Right lobe of liver (tissue), 4 donors: ENCODE results near the gene PCDHGC4.

Experiments
- POLR2A ChIP-seq: fragments of 450-650 bp; IDR thresholded peaks from one replicate; pipeline ENCODE4 v1.6.1; 2017; ENCODE audit warnings: antibody characterized with exemption, mild to moderate bottlenecking
- TF ChIP-seq, protein P1 (sequence below), 4 donors: fragments of 200-600 bp in 3 of 4; fragments of 450-650 bp in 1 of 4; IDR thresholded peaks; one replicate each; pipeline versions ENCODE4 v1.5.1 to v1.8.0; 2016 to 2022; ENCODE audit warnings: antibody characterized with exemption in 4 of 4, mild to moderate bottlenecking in 2 of 4
- donor health status: DM: no; HTN: no; CAD: no.
- donor health status: DM: no; HTN: no; CAD: no.
- donor health status: DM: no; HTN: yes; CAD: no.

DNA sequence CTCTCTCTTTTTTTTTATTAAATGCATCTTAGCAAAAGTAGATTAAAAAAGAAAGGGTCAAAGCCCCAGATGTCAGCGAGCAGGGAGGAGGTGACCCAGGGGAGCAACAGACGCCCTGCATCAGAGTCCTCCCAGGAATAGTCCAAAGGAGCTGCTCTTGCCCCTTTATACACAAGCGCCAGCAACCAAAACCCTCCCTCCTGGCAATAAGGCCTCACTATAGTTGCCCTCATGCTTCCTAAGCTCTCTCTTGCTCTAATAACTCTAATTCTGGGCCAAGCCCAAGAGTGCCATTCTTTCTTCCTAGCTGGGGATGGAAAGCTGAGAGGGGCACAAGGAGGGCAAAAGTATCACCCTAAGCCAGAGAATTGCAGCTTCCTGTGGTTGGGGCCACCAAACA lies 30.3 kb downstream of the PCDHGC4 start:
- TF ChIP-seq POLR2A, result no peak
- TF ChIP-seq, protein P1, sequence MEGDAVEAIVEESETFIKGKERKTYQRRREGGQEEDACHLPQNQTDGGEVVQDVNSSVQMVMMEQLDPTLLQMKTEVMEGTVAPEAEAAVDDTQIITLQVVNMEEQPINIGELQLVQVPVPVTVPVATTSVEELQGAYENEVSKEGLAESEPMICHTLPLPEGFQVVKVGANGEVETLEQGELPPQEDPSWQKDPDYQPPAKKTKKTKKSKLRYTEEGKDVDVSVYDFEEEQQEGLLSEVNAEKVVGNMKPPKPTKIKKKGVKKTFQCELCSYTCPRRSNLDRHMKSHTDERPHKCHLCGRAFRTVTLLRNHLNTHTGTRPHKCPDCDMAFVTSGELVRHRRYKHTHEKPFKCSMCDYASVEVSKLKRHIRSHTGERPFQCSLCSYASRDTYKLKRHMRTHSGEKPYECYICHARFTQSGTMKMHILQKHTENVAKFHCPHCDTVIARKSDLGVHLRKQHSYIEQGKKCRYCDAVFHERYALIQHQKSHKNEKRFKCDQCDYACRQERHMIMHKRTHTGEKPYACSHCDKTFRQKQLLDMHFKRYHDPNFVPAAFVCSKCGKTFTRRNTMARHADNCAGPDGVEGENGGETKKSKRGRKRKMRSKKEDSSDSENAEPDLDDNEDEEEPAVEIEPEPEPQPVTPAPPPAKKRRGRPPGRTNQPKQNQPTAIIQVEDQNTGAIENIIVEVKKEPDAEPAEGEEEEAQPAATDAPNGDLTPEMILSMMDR (IDR thresholded peaks at IDR 0.05), result no peak
